Right atrium auricular region (tissue), 2 donors: ENCODE data around the gene NFE2L1. TPM values are rescaled to one million over a fixed set of nuclear protein-coding genes. Genes with fewer than 3 reads are reported as not detected.

Experiments
- DNase-seq: peaks from one replicate; pipeline ENCODE4 v3.0.0-alpha.2; 2019; ENCODE audit warnings: low spot score
- H3K27ac ChIP-seq, 2 donors: fragments of 200-600 bp; sonication (generic); 1 replicate in 1 of 2; 2 replicates in 1 of 2; pipeline ENCODE4 v1.5.1; 2016 to 2019
- H3K27me3 ChIP-seq, 2 donors: fragments of 200-600 bp; sonication (generic); one replicate each; pipeline versions ENCODE4 v1.5.1 to v1.6.0; 2017 to 2019
- H3K36me3 ChIP-seq: fragments of 200-600 bp; sonication (generic); one replicate; pipeline ENCODE4 v1.5.1; 2016
- H3K4me1 ChIP-seq, 2 donors: fragments of 200-600 bp; sonication (generic); one replicate each; pipeline versions ENCODE4 v1.5.1 to v1.6.0; 2017 to 2019
- H3K4me3 ChIP-seq, 2 donors: fragments of 200-600 bp; sonication (generic); 1 replicate in 1 of 2; 2 replicates in 1 of 2; pipeline ENCODE4 v1.5.1; 2017 to 2019; ENCODE audit warnings: mild to moderate bottlenecking in 1 of 2, moderate library complexity in 1 of 2
- H3K9me3 ChIP-seq, 2 donors: fragments of 200-600 bp; sonication (generic); one replicate each; pipeline ENCODE4 v1.5.1; 2019
- CTCF ChIP-seq, 2 donors: fragments of 200-600 bp; sonication (generic); IDR thresholded peaks; one replicate each; pipeline ENCODE4 v1.5.1; 2019; ENCODE audit warnings: antibody characterized with exemption in 2 of 2
- total RNA-seq, 2 donors: library from RNA; depleted of rRNA; stranded (reverse); fragments of >200 nt; gene quantifications; one replicate each; pipeline ENCODE4 v1.1.0, GENCODE V29; 2016

The NFE2L1 gene
- total RNA-seq, 2 donors from 2014 or later = 271 to 418 TPM

- no peak for TF ChIP-seq CTCF (IDR thresholded peaks at IDR 0.05)
- Histone ChIP-seq H3K4me3 (no peak overlapping the region), H3K9me3 (no peaks in the 10 kb centered on the region), H3K27ac (peak overlapping the region in 1 of 2 donors; percentile 12), H3K4me1 (peaks cover 0 to 77% of the 10 kb centered on the region in 2 donors), H3K36me3 (peaks cover 67% of the 10 kb centered on the region), H3K27me3 (no peaks in the 10 kb centered on the region)
- DNase-seq = no peak
Observed at GRCh38 chr17:48057626-48058025, 9.5 kb downstream of the NFE2L1 start.

DNA sequence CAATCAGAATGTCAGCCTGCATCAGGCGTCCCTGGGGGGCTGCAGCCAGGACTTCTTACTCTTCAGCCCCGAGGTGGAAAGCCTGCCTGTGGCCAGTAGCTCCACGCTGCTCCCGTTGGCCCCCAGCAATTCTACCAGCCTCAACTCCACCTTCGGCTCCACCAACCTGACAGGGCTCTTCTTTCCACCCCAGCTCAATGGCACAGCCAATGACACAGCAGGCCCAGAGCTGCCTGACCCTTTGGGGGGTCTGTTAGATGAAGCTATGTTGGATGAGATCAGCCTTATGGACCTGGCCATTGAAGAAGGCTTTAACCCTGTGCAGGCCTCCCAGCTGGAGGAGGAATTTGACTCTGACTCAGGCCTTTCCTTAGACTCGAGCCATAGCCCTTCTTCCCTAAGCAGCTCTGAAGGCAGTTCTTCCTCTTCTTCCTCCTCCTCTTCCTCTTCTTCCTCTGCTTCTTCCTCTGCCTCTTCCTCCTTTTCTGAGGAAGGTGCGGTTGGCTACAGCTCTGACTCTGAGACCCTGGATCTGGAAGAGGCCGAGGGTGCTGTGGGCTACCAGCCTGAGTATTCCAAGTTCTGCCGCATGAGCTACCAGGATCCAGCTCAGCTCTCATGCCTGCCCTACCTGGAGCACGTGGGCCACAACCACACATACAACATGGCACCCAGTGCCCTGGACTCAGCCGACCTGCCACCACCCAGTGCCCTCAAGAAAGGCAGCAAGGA lies 10.4 kb downstream of the NFE2L1 start:
- Histone ChIP-seq H3K4me3 (no peak overlapping the region), H3K27ac (peak overlapping the region in 1 of 2 donors; percentile 17), H3K4me1 (peaks cover 0 to 71% of the 10 kb centered on the region in 2 donors), H3K9me3 (no peaks in the 10 kb centered on the region), H3K27me3 (no peaks in the 10 kb centered on the region), H3K36me3 (peaks cover 77% of the 10 kb centered on the region)
- no peak for DNase-seq
- TF ChIP-seq CTCF (IDR thresholded peaks at IDR 0.05) = no peak

GRCh38 chr17:48059125-48059668 lies 11.0 kb downstream of the NFE2L1 start:
- TF ChIP-seq CTCF (IDR thresholded peaks at IDR 0.05) = no peak
- H3K36me3 ChIP-seq = peaks cover 83% of the 10 kb centered on the region
- no peak for DNase-seq
- no peaks in the 10 kb centered on the region for H3K9me3 ChIP-seq
- H3K27me3 ChIP-seq = no peaks in the 10 kb centered on the region
- H3K4me1 ChIP-seq = peaks cover 0 to 71% of the 10 kb centered on the region in 2 donors
- no peak overlapping the region for H3K27ac ChIP-seq
- H3K4me3 ChIP-seq = no peak overlapping the region

DNA sequence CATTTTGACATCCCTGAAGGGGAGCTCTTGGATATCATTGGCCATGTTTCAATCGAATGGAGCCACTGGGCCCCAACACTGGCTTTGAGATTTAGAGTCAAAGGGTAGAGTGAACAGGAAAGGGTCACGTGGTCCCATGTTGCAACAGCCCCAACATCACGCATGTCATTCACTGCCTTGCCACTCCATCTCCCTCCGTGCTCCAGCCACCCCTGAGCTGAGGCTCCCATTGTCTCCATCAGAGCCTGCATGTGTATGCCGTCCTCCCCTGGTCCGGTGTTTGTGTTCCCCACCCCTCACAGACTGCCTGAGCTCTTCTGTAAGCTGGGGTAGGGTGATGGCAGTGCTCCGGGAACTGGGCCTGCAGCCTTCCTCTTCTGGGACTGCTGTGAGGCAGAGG lies 12.1 kb downstream of the NFE2L1 start:
- H3K27ac ChIP-seq = no peak overlapping the region
- no peak for TF ChIP-seq CTCF (IDR thresholded peaks at IDR 0.05)

GRCh38 chr17:48062273-48062672 lies 14.1 kb downstream of the NFE2L1 start:
- H3K27ac ChIP-seq = no peak overlapping the region

More for the DNA sequence above, 12.1 kb downstream of the NFE2L1 start:
- no peak for DNase-seq
- Histone ChIP-seq H3K4me1 (peaks cover 0 to 71% of the 10 kb centered on the region in 2 donors), H3K4me3 (no peak overlapping the region), H3K27me3 (no peaks in the 10 kb centered on the region), H3K9me3 (no peaks in the 10 kb centered on the region), H3K36me3 (peaks cover 91% of the 10 kb centered on the region)

More at GRCh38 chr17:48062273-48062672, 14.1 kb downstream of the NFE2L1 start:
- no peak for TF ChIP-seq CTCF (IDR thresholded peaks at IDR 0.05)
- Histone ChIP-seq H3K36me3 (peaks cover 87% of the 10 kb centered on the region), H3K9me3 (no peaks in the 10 kb centered on the region), H3K4me3 (no peak overlapping the region), H3K4me1 (peaks cover 0 to 62% of the 10 kb centered on the region in 2 donors), H3K27me3 (no peaks in the 10 kb centered on the region)
- DNase-seq = no peak
